Hepatocyte (in vitro differentiated cells): ENCODE data around the gene ITPR2. TPM values are rescaled to one million over a fixed set of nuclear protein-coding genes. Genes with fewer than 3 reads are reported as not detected.

Experiments
- DNase-seq: peaks from one replicate; pipeline ENCODE4 v3.0.0-alpha.2; 2016; ENCODE audit warnings: low spot score
- H2AFZ ChIP-seq: fragments of 200-600 bp; sonication (generic); 2 replicates; pipeline ENCODE4 v1.6.0; 2016; ENCODE audit warnings: antibody characterized with exemption, mild to moderate bottlenecking
- H3K27ac ChIP-seq: fragments of 200-600 bp; sonication (generic); 2 replicates; pipeline ENCODE4 v1.5.1; 2016; ENCODE audit warnings: mild to moderate bottlenecking
- H3K27me3 ChIP-seq: fragments of 200-600 bp; sonication (generic); 2 replicates; pipeline ENCODE4 v1.6.1; 2016
- H3K36me3 ChIP-seq: fragments of 200-600 bp; sonication (generic); replicated peaks from 2 replicates; pipeline ENCODE4 v1.5.1; 2016; ENCODE audit warnings: low read depth; ENCODE audit not compliant: insufficient read depth
- H3K4me1 ChIP-seq: fragments of 200-600 bp; sonication (generic); 2 replicates; pipeline ENCODE4 v1.5.1; 2016; ENCODE audit warnings: mild to moderate bottlenecking, moderate library complexity; ENCODE audit not compliant: insufficient read depth
- H3K4me2 ChIP-seq: fragments of 200-600 bp; sonication (generic); 2 replicates; pipeline ENCODE4 v1.6.0; 2016
- H3K4me3 ChIP-seq: fragments of 200-600 bp; sonication (generic); 2 replicates; pipeline ENCODE4 v1.5.1; 2016; ENCODE audit warnings: mild to moderate bottlenecking
- H3K79me2 ChIP-seq: fragments of 200-600 bp; sonication (generic); 2 replicates; pipeline ENCODE4 v1.6.0; 2017; ENCODE audit warnings: mild to moderate bottlenecking
- H3K9me2 ChIP-seq: fragments of 200-600 bp; sonication (generic); replicated peaks from 2 replicates; pipeline ENCODE4 v1.6.0; 2017; ENCODE audit warnings: mild to moderate bottlenecking; ENCODE audit not compliant: insufficient read depth
- H3K9me3 ChIP-seq: fragments of 200-600 bp; sonication (generic); 2 replicates; pipeline ENCODE4 v1.5.1; 2016; ENCODE audit warnings: low read depth, mild to moderate bottlenecking
- H4K20me1 ChIP-seq: fragments of 200-600 bp; sonication (generic); 2 replicates; pipeline ENCODE4 v1.6.0; 2016; ENCODE audit warnings: mild to moderate bottlenecking; ENCODE audit not compliant: insufficient read depth, poor library complexity, severe bottlenecking
- CTCF ChIP-seq: fragments of 200-600 bp; sonication (generic); IDR thresholded peaks from 2 replicates; pipeline ENCODE4 v1.5.1; 2016; ENCODE audit warnings: antibody characterized with exemption, mild to moderate bottlenecking; ENCODE audit not compliant: poor library complexity
- EZH2 ChIP-seq: fragments of 200-600 bp; sonication (generic); IDR thresholded peaks from 2 replicates; pipeline ENCODE4 v1.6.1; 2016; ENCODE audit warnings: antibody characterized with exemption, mild to moderate bottlenecking, borderline replicate concordance
- EZH2phosphoT487 ChIP-seq: fragments of 200-600 bp; sonication (generic); IDR thresholded peaks from one replicate; pipeline ENCODE4 v1.6.1; 2018; ENCODE audit warnings: antibody characterized with exemption, mild to moderate bottlenecking, low read depth, moderate library complexity; ENCODE audit not compliant: unreplicated experiment, severe bottlenecking
- WGBS: methylation state at CpG from one replicate; pipeline ENCODE4 v1.1.6; 2016; ENCODE audit warnings: low lambda C conversion rate; ENCODE audit errors: missing lambda C conversion rate; 5-methylcytosine and 5-hydroxymethylcytosine counted together
- polyA plus RNA-seq: library from polyadenylated mRNA; unstranded; fragments of >200 nt; fragmentation: Nextera tagmentation; extraction: Ambion mirVana; gene quantifications from 2 replicates; pipeline ENCODE4 v1.2.1, GENCODE V29; 2016
- total RNA-seq: library from RNA; depleted of rRNA; stranded (reverse); fragments of >200 nt; gene quantifications from 2 replicates; pipeline ENCODE4 v1.2.3, GENCODE V29; 2014

The ITPR2 gene
- total and polyA plus RNA-seq, 2 experiments from 2014 or later: 22.0 to 51.4 TPM

GRCh38 chr12:26701604-26702215, 131.3 kb downstream of the ITPR2 start:
- 83% methylated on average over 1 of the region's 1 CpG for WGBS
- Histone ChIP-seq H3K36me3 (no peaks in the 10 kb centered on the region), H3K9me3 (no peaks in the 10 kb centered on the region), H3K9me2 (no peaks in the 10 kb centered on the region), H2AFZ (no peak overlapping the region), H3K4me1 (peaks cover 8% of the 10 kb centered on the region), H3K79me2 (no peaks in the 10 kb centered on the region), H4K20me1 (no peaks in the 10 kb centered on the region), H3K4me2 (no peak overlapping the region), H3K27me3 (no peaks in the 10 kb centered on the region), H3K4me3 (no peak overlapping the region), H3K27ac (no peak overlapping the region)
- peak; percentile 72 for TF ChIP-seq CTCF
- no peak for TF ChIP-seq EZH2phosphoT487
- DNase-seq: peak; percentile 55

- H3K4me2 ChIP-seq: no peak overlapping the region
These were observed 132.6 kb downstream of the ITPR2 start for GRCh38 chr12:26700430-26700829.

GRCh38 chr12:26699237-26699636, 133.8 kb downstream of the ITPR2 start:
- H3K27me3 ChIP-seq: no peaks in the 10 kb centered on the region

More at GRCh38 chr12:26700430-26700829, 132.6 kb downstream of the ITPR2 start:
- no peak for DNase-seq
- WGBS: 80% methylated on average over 4 of the region's 4 CpGs
- no peak overlapping the region for H3K27ac ChIP-seq
- H3K9me3 ChIP-seq: no peaks in the 10 kb centered on the region
- H2AFZ ChIP-seq: no peak overlapping the region
- no peaks in the 10 kb centered on the region for H3K79me2 ChIP-seq
- no peak overlapping the region for H3K4me3 ChIP-seq
- no peaks in the 10 kb centered on the region for H3K36me3 ChIP-seq
- H3K4me1 ChIP-seq: peaks cover 7% of the 10 kb centered on the region
- no peaks in the 10 kb centered on the region for H3K27me3 ChIP-seq
- H4K20me1 ChIP-seq: no peaks in the 10 kb centered on the region
- H3K9me2 ChIP-seq: no peaks in the 10 kb centered on the region
- TF ChIP-seq CTCF: no peak
- no peak for TF ChIP-seq EZH2
- TF ChIP-seq EZH2phosphoT487: no peak

More at GRCh38 chr12:26699237-26699636, 133.8 kb downstream of the ITPR2 start:
- no peaks in the 10 kb centered on the region for H3K36me3 ChIP-seq
- no peak overlapping the region for H3K27ac ChIP-seq
- no peaks in the 10 kb centered on the region for H3K79me2 ChIP-seq
- no peaks in the 10 kb centered on the region for H3K9me3 ChIP-seq
- H3K4me3 ChIP-seq: no peak overlapping the region
- TF ChIP-seq EZH2: no peak
- TF ChIP-seq CTCF: no peak
- TF ChIP-seq EZH2phosphoT487: no peak
- no peak for DNase-seq
- H4K20me1 ChIP-seq: no peaks in the 10 kb centered on the region
- H3K4me1 ChIP-seq: no peaks in the 10 kb centered on the region
- H3K4me2 ChIP-seq: no peak overlapping the region
- no peaks in the 10 kb centered on the region for H3K9me2 ChIP-seq
- 97% methylated on average over 2 of the region's 2 CpGs for WGBS
- no peak overlapping the region for H2AFZ ChIP-seq
